ENCODE results near the gene NUMBL. TPM values are rescaled to one million over a fixed set of nuclear protein-coding genes. Genes with fewer than 3 reads are reported as not detected.

The NUMBL gene
- total and polyA plus RNA-seq, 2 of the 13 experiments (the other 11 are each of a cell fraction or from before 2014, with no cell fraction given) = 0.49 to 2.3 TPM

DNA sequence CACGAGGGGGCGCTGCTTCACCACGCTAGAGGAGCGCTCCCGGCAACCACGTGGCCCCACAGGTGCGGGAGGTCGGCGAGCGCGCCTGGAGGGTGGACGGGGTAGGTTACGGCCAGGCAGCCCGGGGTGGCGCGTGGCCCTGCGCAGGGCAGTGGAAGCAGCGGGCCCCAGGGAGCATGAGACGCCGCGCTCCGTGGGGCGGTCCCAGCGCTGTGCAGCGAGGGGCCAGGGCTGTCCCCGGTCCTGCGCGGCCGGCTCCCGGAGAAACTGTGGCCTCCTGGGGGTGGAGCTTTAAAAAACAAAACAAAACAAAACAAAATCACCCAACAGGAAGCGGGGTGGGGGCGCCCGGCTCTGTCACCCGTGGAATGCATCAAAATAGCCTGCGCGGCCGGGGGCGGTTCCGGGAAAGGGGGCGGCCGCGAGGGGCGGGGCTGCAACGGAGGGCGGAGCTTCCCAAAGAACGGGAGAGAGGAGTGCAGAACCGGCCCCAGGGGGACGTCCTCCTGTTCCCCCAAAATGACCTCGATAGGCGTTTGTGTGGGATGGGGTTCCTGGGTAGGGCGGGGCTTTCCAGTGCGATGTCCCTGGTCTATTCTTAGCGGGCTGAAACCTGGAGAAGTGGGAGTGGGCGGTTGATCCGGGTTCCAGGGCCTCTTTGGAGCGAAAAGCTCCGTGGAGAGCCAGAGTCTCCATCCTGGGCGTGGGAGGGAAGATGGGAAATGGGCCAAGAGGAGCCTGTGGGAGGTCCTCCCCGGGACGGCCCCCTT is 27.3 kb downstream of the NUMBL start (continued):
- TF ChIP-seq ZNF614 (CRISPR knock-in tag; IDR thresholded peaks at IDR 0.05; ENCODE audit: borderline replicate concordance) (no peak), ZBTB8A (CRISPR knock-in tag; IDR thresholded peaks at IDR 0.05; ENCODE audit: borderline replicate concordance, low read depth) (no peak), ZNF10 (CRISPR knock-in tag; IDR thresholded peaks at IDR 0.05; ENCODE audit: borderline replicate concordance, low read depth) (no peak), FLYWCH1 (CRISPR knock-in tag; IDR thresholded peaks at IDR 0.05) (no peak), MEIS2 (CRISPR knock-in tag; IDR thresholded peaks at IDR 0.05) (peak; percentile 63; the same call in 1 of the 2 replicates), PITX1 (CRISPR knock-in tag; IDR thresholded peaks at IDR 0.05) (no peak), KDM5B (CRISPR knock-in tag; IDR thresholded peaks at IDR 0.05; ENCODE audit: borderline replicate concordance) (peak; percentile 73; the same call in 1 of the 2 replicates), TARDBP (CRISPR knock-in tag; IDR thresholded peaks at IDR 0.05) (0 out of 2 replicates have a peak, but pooled peaks have one; percentile 22), NFKB2 (CRISPR knock-in tag; IDR thresholded peaks at IDR 0.05; ENCODE audit: borderline replicate concordance) (peak; percentile 79; the same call in 1 of the 2 replicates), PLRG1 (conservative IDR thresholded peaks at IDR 0.05) (no peak), ZNF768 (CRISPR knock-in tag; IDR thresholded peaks at IDR 0.05) (peak; percentile 63; the same call in 1 of the 2 replicates), ISL2 (CRISPR knock-in tag; IDR thresholded peaks at IDR 0.05) (peak; percentile 68), FOXO1 (CRISPR knock-in tag; IDR thresholded peaks at IDR 0.05) (peak; percentile 32; the same call in 1 of the 2 replicates), MBNL3 (CRISPR knock-in tag; conservative IDR thresholded peaks at IDR 0.05) (no peak), TBX2 (CRISPR knock-in tag; IDR thresholded peaks at IDR 0.05; ENCODE audit: borderline replicate concordance) (peak; percentile 23; the same call in 1 of the 2 replicates), ZNF329 (CRISPR knock-in tag; IDR thresholded peaks at IDR 0.05; ENCODE audit: low read depth) (0 out of 2 replicates have a peak, but pooled peaks have one; percentile 28), ZNF773 (CRISPR knock-in tag; IDR thresholded peaks at IDR 0.05; ENCODE audit: borderline replicate concordance) (peak; percentile 87; the same call in 1 of the 2 replicates), ZSCAN12 (CRISPR knock-in tag; IDR thresholded peaks at IDR 0.05) (peak; percentile 75; the same call in 1 of the 2 replicates), FOSL1 (CRISPR knock-in tag; IDR thresholded peaks at IDR 0.05; ENCODE audit: borderline replicate concordance) (peak; percentile 16; the same call in 1 of the 2 replicates), DZIP1 (CRISPR knock-in tag; IDR thresholded peaks at IDR 0.05) (0 out of 2 replicates have a peak, but pooled peaks have one; percentile 30), NR2F2 (IDR thresholded peaks at IDR 0.05; ENCODE audit: borderline replicate concordance, low read depth) (no peak), RAD21 (CRISPR knock-in tag; IDR thresholded peaks at IDR 0.05) (peak; percentile 98), ONECUT2 (CRISPR knock-in tag; IDR thresholded peaks at IDR 0.05) (0 out of 2 replicates have a peak, but pooled peaks have one; percentile 14)
- TF ChIP-seq, protein P1, sequence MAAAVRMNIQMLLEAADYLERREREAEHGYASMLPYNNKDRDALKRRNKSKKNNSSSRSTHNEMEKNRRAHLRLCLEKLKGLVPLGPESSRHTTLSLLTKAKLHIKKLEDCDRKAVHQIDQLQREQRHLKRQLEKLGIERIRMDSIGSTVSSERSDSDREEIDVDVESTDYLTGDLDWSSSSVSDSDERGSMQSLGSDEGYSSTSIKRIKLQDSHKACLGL (CRISPR knock-in tag; IDR thresholded peaks at IDR 0.05) = peak; percentile 93
- TF ChIP-seq, protein P2, sequence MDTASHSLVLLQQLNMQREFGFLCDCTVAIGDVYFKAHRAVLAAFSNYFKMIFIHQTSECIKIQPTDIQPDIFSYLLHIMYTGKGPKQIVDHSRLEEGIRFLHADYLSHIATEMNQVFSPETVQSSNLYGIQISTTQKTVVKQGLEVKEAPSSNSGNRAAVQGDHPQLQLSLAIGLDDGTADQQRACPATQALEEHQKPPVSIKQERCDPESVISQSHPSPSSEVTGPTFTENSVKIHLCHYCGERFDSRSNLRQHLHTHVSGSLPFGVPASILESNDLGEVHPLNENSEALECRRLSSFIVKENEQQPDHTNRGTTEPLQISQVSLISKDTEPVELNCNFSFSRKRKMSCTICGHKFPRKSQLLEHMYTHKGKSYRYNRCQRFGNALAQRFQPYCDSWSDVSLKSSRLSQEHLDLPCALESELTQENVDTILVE (CRISPR knock-in tag; IDR thresholded peaks at IDR 0.05) = 0 out of 2 replicates have a peak, but pooled peaks have one; percentile 40

Data from HepG2 (cell line).